CD14-positive monocyte (primary cell): ENCODE data around the gene HECTD1. TPM values are rescaled to one million over a fixed set of nuclear protein-coding genes. Genes with fewer than 3 reads are reported as not detected.
"Not testable (repeated sequence)": the region's sequence is repeated elsewhere in the genome, so short reads cannot be mapped to it uniquely, and the experiment has no call there.

Experiments used
- DNase-seq, 3 donors: peaks; one replicate each; pipeline ENCODE4 v3.0.0-alpha.2; 2011 to 2022
- H2AFZ ChIP-seq: 2 replicates; pipeline ENCODE4 v1.6.0; 2012; ENCODE audit warnings: mild to moderate bottlenecking, low read depth, low read length, inconsistent platforms; ENCODE audit not compliant: insufficient read depth, poor library complexity, severe bottlenecking
- H3K27ac ChIP-seq, 2 donors: 1 replicate in 1 of 2; 2 replicates in 1 of 2; pipeline ENCODE4 v1.5.1; 2012 to 2013; ENCODE audit warnings: low read length in 2 of 2, control low read depth in 1 of 2, inconsistent platforms in 1 of 2, low read depth in 1 of 2, mild to moderate bottlenecking in 1 of 2
- H3K27me3 ChIP-seq, 2 donors: one replicate each; pipeline versions ENCODE4 v1.6.0 to v1.6.1; 2011 to 2013; ENCODE audit warnings: low read length in 2 of 2; ENCODE audit not compliant: control insufficient read depth in 2 of 2, insufficient read depth in 2 of 2
- H3K36me3 ChIP-seq, 2 donors: replicated peaks in 1 of 2; 1 replicate in 1 of 2; 2 replicates in 1 of 2; pipeline versions ENCODE4 v1.5.1 to v1.6.1; 2012 to 2013; ENCODE audit warnings: low read length in 2 of 2, control low read depth in 1 of 2, inconsistent platforms in 1 of 2, mild to moderate bottlenecking in 1 of 2; ENCODE audit not compliant: insufficient read depth in 2 of 2, control insufficient read depth in 1 of 2
- H3K4me1 ChIP-seq, 2 donors: 1 replicate in 1 of 2; 2 replicates in 1 of 2; pipeline versions ENCODE4 v1.5.1 to v1.6.1; 2012 to 2013; ENCODE audit warnings: low read length in 2 of 2, control low read depth in 1 of 2, inconsistent platforms in 1 of 2, mild to moderate bottlenecking in 1 of 2, moderate library complexity in 1 of 2; ENCODE audit not compliant: insufficient read depth in 2 of 2, control insufficient read depth in 1 of 2
- H3K4me2 ChIP-seq: replicated peaks from 2 replicates; pipeline ENCODE3; 2012; ENCODE audit warnings: low read length, moderate library complexity, mild to moderate bottlenecking; ENCODE audit not compliant: poor library complexity, severe bottlenecking; ENCODE audit errors: extremely low read depth
- H3K4me3 ChIP-seq, 3 experiments: fragments of 200-600 bp in 1 of 3; sonication (generic) in 1 of 3; replicated peaks in 1 of 3; 1 replicate in 2 of 3; 2 replicates in 1 of 3; pipeline ENCODE4 v1.5.1; 2011 to 2013; ENCODE audit warnings: low read length in 3 of 3, mild to moderate bottlenecking in 3 of 3, control low read depth in 2 of 3, low read depth in 2 of 3, inconsistent platforms in 1 of 3, moderate library complexity in 1 of 3
- H3K79me2 ChIP-seq: 2 replicates; pipeline ENCODE4 v1.6.0; 2012; ENCODE audit warnings: mild to moderate bottlenecking, control low read depth, inconsistent platforms, low read length, moderate library complexity; ENCODE audit not compliant: insufficient read depth
- H3K9ac ChIP-seq: 2 replicates; pipeline ENCODE4 v1.6.0; 2017; ENCODE audit warnings: low read length, mild to moderate bottlenecking; ENCODE audit not compliant: insufficient read depth, poor library complexity, severe bottlenecking
- H3K9me3 ChIP-seq, 2 donors: replicated peaks in 1 of 2; 1 replicate in 1 of 2; 2 replicates in 1 of 2; pipeline versions ENCODE4 v1.5.1 to v1.6.1; 2012 to 2013; ENCODE audit warnings: low read length in 2 of 2, control low read depth in 1 of 2; ENCODE audit not compliant: control insufficient read depth in 1 of 2, insufficient read depth in 1 of 2
- H4K20me1 ChIP-seq: 2 replicates; pipeline ENCODE4 v1.6.0; 2012; ENCODE audit warnings: mild to moderate bottlenecking, low read length, control low read depth, moderate library complexity; ENCODE audit not compliant: insufficient read depth
- H3K27ac Mint-ChIP-seq, 7 donors: one replicate each; pipeline ENCODE4 v1.8.0; 2020; ENCODE audit warnings: mild to moderate bottlenecking in 7 of 7, mixed read lengths in 7 of 7, moderate library complexity in 6 of 7, inconsistent platforms in 2 of 7
- H3K27me3 Mint-ChIP-seq, 3 donors: one replicate each; pipeline ENCODE4 v1.8.0; 2021 to 2022; ENCODE audit warnings: low read depth in 3 of 3, mild to moderate bottlenecking in 3 of 3, mixed read lengths in 3 of 3, moderate library complexity in 3 of 3, inconsistent platforms in 1 of 3
- H3K36me3 Mint-ChIP-seq, 2 donors: one replicate each; pipeline ENCODE4 v1.8.0; 2020; ENCODE audit warnings: mixed read lengths in 2 of 2, inconsistent platforms in 1 of 2, mild to moderate bottlenecking in 1 of 2
- H3K4me1 Mint-ChIP-seq: one replicate; pipeline ENCODE4 v1.8.0; 2020; ENCODE audit warnings: mild to moderate bottlenecking, mixed read lengths
- H3K4me3 Mint-ChIP-seq, 2 donors: one replicate each; pipeline ENCODE4 v1.8.0; 2020; ENCODE audit warnings: mild to moderate bottlenecking in 2 of 2, mixed read lengths in 2 of 2, moderate library complexity in 1 of 2
- H3K9me3 Mint-ChIP-seq, 7 donors: one replicate each; pipeline ENCODE4 v1.8.0; 2020 to 2022; ENCODE audit warnings: mixed read lengths in 7 of 7, mild to moderate bottlenecking in 6 of 7, moderate library complexity in 6 of 7, inconsistent platforms in 2 of 7
- CTCF ChIP-seq: fragments of 200-600 bp; IDR thresholded peaks from one replicate; pipeline ENCODE4 v1.8.0; 2022; ENCODE audit warnings: antibody characterized with exemption, mild to moderate bottlenecking
- WGBS: methylation state at CpG from one replicate; pipeline ENCODE4 v1.1.5; 2013; ENCODE audit warnings: missing lambda C conversion rate; ENCODE audit not compliant: insufficient coverage; 5-methylcytosine and 5-hydroxymethylcytosine counted together
- intact Hi-C, 2 donors: fragments of 100-400 bp; cut with micrococcal nuclease; formaldehyde crosslinking; loops; one replicate each; pipeline versions ENCODE4 v1.15.0 to v1.15.1; 2023
- polyA plus RNA-seq, 3 donors: library from polyadenylated mRNA; depleted of rRNA in 1 of 3; unstranded in 2 of 3; stranded (reverse) in 1 of 3; fragments of 300-500 nt in 2 of 3; fragments of >200 nt in 1 of 3; fragmentation: Illumina TruSeq in 2 of 3; gene quantifications; 1 replicate in 2 of 3; 2 replicates in 1 of 3; pipeline ENCODE4 v1.2.3, GENCODE V29; 2012 to 2021

HECTD1 gene
- polyA plus RNA-seq, 3 donors: 12.7 to 55.9 (median 21.5) TPM

- Histone ChIP-seq H4K20me1 (peaks cover 100% of the 10 kb centered on the region), H3K9me3 (no peaks in the 10 kb centered on the region), H3K4me3 (no peak overlapping the region), H3K27me3 (no peaks in the 10 kb centered on the region), H3K27ac (peak overlapping the region in 1 of 2 donors; percentile 45), H3K79me2 (peaks cover 100% of the 10 kb centered on the region), H3K4me1 (peaks cover 4 to 9% of the 10 kb centered on the region in 2 donors), H2AFZ (no peak overlapping the region), H3K36me3 (peaks cover 42 to 65% of the 10 kb centered on the region in 2 donors), H3K4me2 (no peak overlapping the region), H3K9ac (no peak overlapping the region)
- Mint-ChIP-seq H3K4me1 (peaks cover 27% of the 10 kb centered on the region), H3K9me3 (no peaks in the 10 kb centered on the region), H3K4me3 (no peak overlapping the region), H3K36me3 (peaks cover 38 to 71% of the 10 kb centered on the region in 2 donors), H3K27ac (no peak overlapping the region), H3K27me3 (no peaks in the 10 kb centered on the region)
- intact Hi-C loops: loop anchor here in 1 of 2 donors (10.0 kb wide), 1 partner anchor 90 kb away; no protein-coding TSS in a partner anchor
- no peak for TF ChIP-seq CTCF
- no peak for DNase-seq
These were observed 12.9 kb downstream of the HECTD1 start for GRCh38 chr14:31194661-31195060.

GRCh38 chr14:31194095-31194494 lies 13.5 kb downstream of the HECTD1 start:
- Histone ChIP-seq H3K4me1 (peaks cover 0 to 7% of the 10 kb centered on the region in 2 donors), H3K27ac (no peak overlapping the region), H2AFZ (no peak overlapping the region), H3K9me3 (no peaks in the 10 kb centered on the region), H3K36me3 (peaks cover 42 to 70% of the 10 kb centered on the region in 2 donors), H3K27me3 (no peaks in the 10 kb centered on the region), H3K4me3 (no peak overlapping the region), H3K4me2 (no peak overlapping the region), H3K9ac (no peak overlapping the region), H4K20me1 (peaks cover 100% of the 10 kb centered on the region), H3K79me2 (peaks cover 100% of the 10 kb centered on the region)
- no peak for TF ChIP-seq CTCF
- Mint-ChIP-seq H3K4me3 (no peak overlapping the region), H3K27me3 (no peaks in the 10 kb centered on the region), H3K27ac (no peak overlapping the region), H3K4me1 (peaks cover 28% of the 10 kb centered on the region), H3K36me3 (peaks cover 41 to 75% of the 10 kb centered on the region in 2 donors), H3K9me3 (no peaks in the 10 kb centered on the region)
- no peak for DNase-seq
- intact Hi-C loops: loop anchor here in 1 of 2 donors (10.0 kb wide), 1 partner anchor 91 kb away; no protein-coding TSS in a partner anchor
- WGBS: no CpG with 5 or more reads among the region's 3 CpGs

GRCh38 chr14:31192544-31192943 lies 15.0 kb downstream of the HECTD1 start:
- H3K4me2 ChIP-seq, H2AFZ ChIP-seq, H3K4me3 ChIP-seq, H3K27me3 Mint-ChIP-seq, H3K4me3 Mint-ChIP-seq, DNase-seq, H3K27me3 ChIP-seq, H3K9me3 ChIP-seq, H3K27ac ChIP-seq, H3K9ac ChIP-seq, H3K4me1 ChIP-seq, H3K9me3 Mint-ChIP-seq: not testable (repeated sequence)
- Mint-ChIP-seq H3K27ac (peak overlapping the region in 1 of 7 donors; percentile 58), H3K36me3 (peaks cover 44 to 72% of the 10 kb centered on the region in 2 donors), H3K4me1 (peaks cover 28% of the 10 kb centered on the region)
- WGBS: 97% methylated on average over 8 of the region's 8 CpGs
- H4K20me1 ChIP-seq: peaks cover 99% of the 10 kb centered on the region
- intact Hi-C loops: loop anchor here in 1 of 2 donors (10.0 kb wide), 1 partner anchor 92 kb away; no protein-coding TSS in a partner anchor
- peaks cover 100% of the 10 kb centered on the region for H3K79me2 ChIP-seq
- peaks cover 35 to 57% of the 10 kb centered on the region in 2 donors for H3K36me3 ChIP-seq
